Right hindlimb (tissue), 1 donor: ENCODE data around the gene SEC24C.
"Not testable (repeated sequence)": the region's sequence is repeated elsewhere in the genome, so short reads cannot be mapped to it uniquely, and the experiment has no call there.

ENCODE experiments used
- DNase-seq: peaks from one replicate; pipeline ENCODE4 v3.0.0-alpha.2; 2018

SEC24C gene

GRCh38 chr10:73795491-73795890, 51.3 kb downstream of the SEC24C start:
- not testable (repeated sequence) for DNase-seq

- DNase-seq: not testable (repeated sequence)
Observed at GRCh38 chr10:73796035-73796434, 51.9 kb downstream of the SEC24C start.

- no peak for DNase-seq
Observed at GRCh38 chr10:73796766-73797165, 52.6 kb downstream of the SEC24C start.

GRCh38 chr10:73797324-73798025, 53.3 kb downstream of the SEC24C start:
- DNase-seq: no peak

GRCh38 chr10:73798087-73798486, 53.9 kb downstream of the SEC24C start:
- DNase-seq: no peak

GRCh38 chr10:73798927-73799560, 54.9 kb downstream of the SEC24C start:
- no peak for DNase-seq

GRCh38 chr10:73799899-73800559, 55.9 kb downstream of the SEC24C start:
- DNase-seq: no peak

GRCh38 chr10:73800560-73801252, 56.5 kb downstream of the SEC24C start:
- no peak for DNase-seq

- no peak for DNase-seq
Observed at GRCh38 chr10:73801253-73801590, 57.0 kb downstream of the SEC24C start.

GRCh38 chr10:73802276-73802991, 58.3 kb downstream of the SEC24C start:
- no peak for DNase-seq

GRCh38 chr10:73803680-73804286, 59.6 kb downstream of the SEC24C start:
- DNase-seq: no peak

- DNase-seq: no peak
Observed at GRCh38 chr10:73806176-73806950, 62.2 kb downstream of the SEC24C start.

GRCh38 chr10:73807471-73807870, 63.3 kb downstream of the SEC24C start:
- DNase-seq: peak; percentile 11

- DNase-seq: peak; percentile 15
Observed at GRCh38 chr10:73808021-73808815, 64.0 kb downstream of the SEC24C start.

- no peak for DNase-seq
Observed at GRCh38 chr10:73809061-73809818, 65.1 kb downstream of the SEC24C start.

GRCh38 chr10:73810358-73810734, 66.2 kb downstream of the SEC24C start:
- DNase-seq: no peak

- DNase-seq: peak; percentile 44
Observed at GRCh38 chr10:73810735-73811465, 66.7 kb downstream of the SEC24C start.

GRCh38 chr10:73812657-73813056, 68.5 kb downstream of the SEC24C start:
- DNase-seq: no peak

GRCh38 chr10:73813333-73813732, 69.2 kb downstream of the SEC24C start:
- DNase-seq: no peak
